ENCODE results near the gene OSBPL1A.

Gene OSBPL1A

DNA sequence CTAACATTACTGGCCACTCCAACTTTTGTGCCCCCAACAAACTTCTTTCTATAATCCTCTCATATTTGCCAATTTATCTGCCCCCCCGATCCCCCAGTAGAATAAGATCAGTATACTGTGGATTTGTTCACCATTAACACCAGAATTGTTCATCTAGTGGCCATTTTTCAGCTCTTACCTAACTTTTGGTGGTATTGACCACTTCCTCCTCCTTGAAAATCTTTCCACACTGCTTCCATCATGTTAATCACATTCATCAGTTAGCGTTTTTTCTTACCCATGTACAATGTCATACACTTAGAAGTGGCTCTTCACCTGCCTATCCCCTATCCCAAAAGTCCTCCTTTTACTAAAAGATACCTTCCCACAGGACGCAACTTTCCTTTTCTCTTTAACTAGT is 35.0 kb upstream of the OSBPL1A start:
- no peaks in the 10 kb centered on the region for H3K27me3 ChIP-seq (replicated peaks)
- in situ Hi-C loops (cut with HindIII; ENCODE audit: low pct_ligation_motif_present, low sequenced_read_pairs) = no loop called here
- DNase-seq = no peak
- no peak overlapping the region for H3K27ac ChIP-seq
- TF ChIP-seq, protein P1, sequence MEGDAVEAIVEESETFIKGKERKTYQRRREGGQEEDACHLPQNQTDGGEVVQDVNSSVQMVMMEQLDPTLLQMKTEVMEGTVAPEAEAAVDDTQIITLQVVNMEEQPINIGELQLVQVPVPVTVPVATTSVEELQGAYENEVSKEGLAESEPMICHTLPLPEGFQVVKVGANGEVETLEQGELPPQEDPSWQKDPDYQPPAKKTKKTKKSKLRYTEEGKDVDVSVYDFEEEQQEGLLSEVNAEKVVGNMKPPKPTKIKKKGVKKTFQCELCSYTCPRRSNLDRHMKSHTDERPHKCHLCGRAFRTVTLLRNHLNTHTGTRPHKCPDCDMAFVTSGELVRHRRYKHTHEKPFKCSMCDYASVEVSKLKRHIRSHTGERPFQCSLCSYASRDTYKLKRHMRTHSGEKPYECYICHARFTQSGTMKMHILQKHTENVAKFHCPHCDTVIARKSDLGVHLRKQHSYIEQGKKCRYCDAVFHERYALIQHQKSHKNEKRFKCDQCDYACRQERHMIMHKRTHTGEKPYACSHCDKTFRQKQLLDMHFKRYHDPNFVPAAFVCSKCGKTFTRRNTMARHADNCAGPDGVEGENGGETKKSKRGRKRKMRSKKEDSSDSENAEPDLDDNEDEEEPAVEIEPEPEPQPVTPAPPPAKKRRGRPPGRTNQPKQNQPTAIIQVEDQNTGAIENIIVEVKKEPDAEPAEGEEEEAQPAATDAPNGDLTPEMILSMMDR (IDR thresholded peaks at IDR 0.05; ENCODE audit: low read depth, low read length, missing control alignments) = no peak
- peaks cover 2% of the 10 kb centered on the region for H3K36me3 ChIP-seq (replicated peaks)
- H3K4me3 ChIP-seq (ENCODE audit: low read depth, low read length) = no peak overlapping the region

DNA sequence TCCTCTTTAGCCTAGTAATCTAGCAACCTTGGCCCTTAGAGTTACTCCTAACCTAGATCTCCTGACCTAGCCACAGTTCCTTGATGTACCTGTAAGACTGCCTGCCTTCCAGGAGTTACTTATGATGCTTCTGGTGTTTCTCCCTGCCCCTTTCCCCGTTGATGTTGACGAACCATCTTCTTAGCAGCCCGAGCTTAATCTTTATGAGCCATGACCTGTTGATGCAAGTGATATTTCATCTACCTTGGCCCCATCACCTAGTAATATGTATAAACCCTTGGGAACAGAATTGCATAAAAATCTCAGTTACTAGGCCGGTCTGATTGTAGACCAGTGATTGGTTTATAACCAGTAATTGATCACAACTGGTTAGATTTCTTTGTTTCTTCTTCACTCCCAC is 31.6 kb upstream of the OSBPL1A start:
- in situ Hi-C loops (cut with HindIII; ENCODE audit: low pct_ligation_motif_present, low sequenced_read_pairs) = no loop called here
- Histone ChIP-seq H3K27ac (no peak overlapping the region), H3K4me3 (ENCODE audit: low read depth, low read length) (no peak overlapping the region), H3K36me3 (replicated peaks) (peaks cover 2% of the 10 kb centered on the region), H3K27me3 (replicated peaks) (no peaks in the 10 kb centered on the region)
- DNase-seq = no peak
- TF ChIP-seq, protein P1 (IDR thresholded peaks at IDR 0.05; ENCODE audit: low read depth, low read length, missing control alignments) = no peak

DNA sequence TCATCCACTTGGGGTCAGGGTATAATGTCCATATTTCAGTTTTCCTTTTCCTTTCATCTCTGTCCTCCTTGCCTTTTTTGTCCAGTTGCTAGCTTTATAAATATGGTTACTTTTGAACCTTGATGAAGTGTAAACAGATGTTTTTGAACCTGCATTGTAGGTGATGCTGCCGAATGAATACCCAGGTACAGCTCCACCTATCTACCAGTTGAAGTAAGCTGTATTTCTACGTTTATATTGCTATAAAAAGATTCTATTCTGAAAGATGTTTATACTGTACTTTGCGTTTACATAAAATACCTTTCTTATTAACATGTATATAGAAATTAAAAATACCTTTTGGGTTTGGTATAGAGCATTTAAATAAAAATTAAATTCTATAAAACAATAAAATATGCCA is 31.1 kb upstream of the OSBPL1A start:
- H3K36me3 ChIP-seq (replicated peaks) = peaks cover 2% of the 10 kb centered on the region
- no peak overlapping the region for H3K4me3 ChIP-seq (ENCODE audit: low read depth, low read length)
- TF ChIP-seq, protein P1 (IDR thresholded peaks at IDR 0.05; ENCODE audit: low read depth, low read length, missing control alignments) = peak; percentile 23
- H3K27me3 ChIP-seq (replicated peaks) = no peaks in the 10 kb centered on the region
- no peak overlapping the region for H3K27ac ChIP-seq
- in situ Hi-C loops (cut with HindIII; ENCODE audit: low pct_ligation_motif_present, low sequenced_read_pairs) = no loop called here
- DNase-seq = no peak

DNA sequence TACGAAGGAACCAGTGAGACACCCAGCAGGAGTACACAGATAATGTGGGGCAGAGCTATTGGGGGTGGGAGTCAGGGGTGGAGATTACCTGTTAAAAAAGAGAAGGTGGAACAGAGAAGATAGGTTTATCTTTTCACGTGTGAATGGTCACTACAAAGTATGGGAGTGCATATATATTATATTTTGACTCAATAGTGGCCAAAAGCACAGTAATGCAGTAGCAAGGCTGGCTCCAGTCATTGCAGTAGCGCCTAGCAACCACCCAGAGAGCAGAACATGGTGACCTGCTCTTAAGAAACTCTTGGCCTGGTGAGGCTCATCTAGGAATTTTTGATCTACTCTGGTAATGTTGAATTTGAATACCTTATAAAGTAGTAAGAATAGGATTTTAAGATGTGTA is 29.9 kb upstream of the OSBPL1A start:
- H3K27me3 ChIP-seq (replicated peaks) = no peaks in the 10 kb centered on the region
- H3K27ac ChIP-seq = no peak overlapping the region
- TF ChIP-seq, protein P1 (IDR thresholded peaks at IDR 0.05; ENCODE audit: low read depth, low read length, missing control alignments) = no peak
- H3K36me3 ChIP-seq (replicated peaks) = no peaks in the 10 kb centered on the region
- peak overlapping the region; percentile 76 for H3K4me3 ChIP-seq (ENCODE audit: low read depth, low read length)
- in situ Hi-C loops (cut with HindIII; ENCODE audit: low pct_ligation_motif_present, low sequenced_read_pairs) = no loop called here
- peak; percentile 16 for DNase-seq

DNA sequence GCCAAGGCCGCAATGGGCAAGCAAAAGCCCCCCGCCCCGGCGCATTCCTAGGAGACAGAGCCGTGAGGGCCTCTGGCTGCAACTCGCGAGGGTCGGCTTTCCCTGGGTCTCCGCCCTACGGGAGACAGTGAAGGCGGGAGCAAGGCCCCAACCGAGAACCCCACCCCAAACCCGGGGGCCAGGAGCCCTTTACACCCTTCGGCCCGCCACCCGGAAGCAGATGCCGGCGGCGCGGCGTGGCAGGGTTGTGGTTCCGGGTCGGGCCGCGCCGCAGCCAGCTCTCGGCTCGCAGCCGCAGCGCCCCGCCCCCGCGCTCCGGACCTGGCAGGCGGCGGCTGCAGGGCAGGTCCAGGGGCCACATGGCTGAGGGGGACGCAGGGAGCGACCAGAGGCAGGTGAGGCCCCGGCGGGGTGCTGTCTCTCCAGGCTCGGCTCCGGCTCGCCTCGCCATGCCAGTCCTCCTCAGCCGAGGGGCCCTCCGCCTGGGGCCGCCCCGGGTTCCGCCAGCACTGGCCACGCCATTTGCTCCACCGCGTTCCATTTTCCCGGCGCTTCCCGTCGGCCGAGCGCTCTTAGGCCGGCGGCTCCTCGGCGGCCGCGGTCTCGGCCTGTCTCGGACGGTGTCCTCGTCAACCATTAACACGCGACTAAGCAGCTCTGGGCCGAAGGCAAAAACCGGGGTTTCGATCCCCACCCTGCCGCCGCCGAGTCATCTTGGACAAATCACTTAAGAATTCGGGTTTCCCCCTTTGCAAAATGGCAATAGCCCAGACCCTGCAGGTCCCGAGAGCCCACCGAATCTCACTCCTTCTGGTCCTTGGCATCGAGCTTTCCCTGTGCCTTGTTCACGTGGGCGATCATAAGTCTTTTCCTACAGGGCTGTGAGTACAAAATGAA is 29.0 kb upstream of the OSBPL1A start, which contains the start of gene IMPACT:
Gene IMPACT (plus strand): TSS at position 273 of the 897 bp plus-strand sequence. CDS start 87 bp downstream, at position 360.
- TF ChIP-seq, protein P1 (IDR thresholded peaks at IDR 0.05; ENCODE audit: low read depth, low read length, missing control alignments) = no peak
- peak within 1 kb of the TSS; percentile 76 for H3K4me3 ChIP-seq (ENCODE audit: low read depth, low read length)
- in situ Hi-C loops (cut with HindIII; ENCODE audit: low pct_ligation_motif_present, low sequenced_read_pairs) = no loop called here

More for the DNA sequence above, 29.0 kb upstream of the OSBPL1A start, which contains the start of gene IMPACT:
- peak; percentile 53 for DNase-seq
- no peaks in the 10 kb centered on the region for H3K36me3 ChIP-seq (replicated peaks)
- H3K27me3 ChIP-seq (replicated peaks) = no peaks in the 10 kb centered on the region
- H3K27ac ChIP-seq = peak within 1 kb of the TSS; percentile 87
